Activated naive CD8-positive, alpha-beta T cell treated with anti-CD3 and anti-CD28 coated beads, Interleukin-2, amount 50 U/mL, for 24 hours (primary cell): ENCODE measurements around the gene PARD6G.
"Not testable (repeated sequence)": the region's sequence is repeated elsewhere in the genome, so short reads cannot be mapped to it uniquely, and the experiment has no call there.

Experiments used
- ATAC-seq: fragments of 150-1000 bp; cut with Tn5 transposase; one replicate; pipeline ENCODE4 v1.10.0; 2021
- DNase-seq: peaks from one replicate; pipeline ENCODE4 v3.0.0; 2021
- H3K27ac Mint-ChIP-seq: one replicate; pipeline ENCODE4 v1.8.0; 2021; ENCODE audit warnings: mild to moderate bottlenecking, mixed read lengths
- H3K27me3 Mint-ChIP-seq: one replicate; pipeline ENCODE4 v1.8.0; 2021; ENCODE audit warnings: mixed read lengths
- H3K36me3 Mint-ChIP-seq: one replicate; pipeline ENCODE4 v1.8.0; 2021; ENCODE audit warnings: low read depth, mixed read lengths
- H3K4me1 Mint-ChIP-seq: one replicate; pipeline ENCODE4 v1.8.0; 2021; ENCODE audit warnings: mixed read lengths
- H3K4me3 Mint-ChIP-seq: one replicate; pipeline ENCODE4 v1.8.0; 2021; ENCODE audit warnings: mild to moderate bottlenecking, moderate library complexity, mixed read lengths
- H3K9me3 Mint-ChIP-seq: one replicate; pipeline ENCODE4 v1.8.0; 2021; ENCODE audit warnings: mixed read lengths

PARD6G gene

GRCh38 chr18:80168346-80168745 lies 79.0 kb downstream of the PARD6G start:
- Mint-ChIP-seq H3K36me3 (no peaks in the 10 kb centered on the region), H3K27ac (no peak overlapping the region), H3K9me3 (peaks cover 16% of the 10 kb centered on the region), H3K4me3 (no peak overlapping the region), H3K4me1 (no peaks in the 10 kb centered on the region), H3K27me3 (peaks cover 31% of the 10 kb centered on the region)
- no peak for DNase-seq
- no peak for ATAC-seq

- no peaks in the 10 kb centered on the region for H3K36me3 Mint-ChIP-seq
- H3K9me3 Mint-ChIP-seq: peaks cover 16% of the 10 kb centered on the region
- no peak for ATAC-seq
These were observed 79.4 kb downstream of the PARD6G start for GRCh38 chr18:80167931-80168330.

GRCh38 chr18:80167331-80167730 lies 80.0 kb downstream of the PARD6G start:
- H3K27me3 Mint-ChIP-seq: peaks cover 27% of the 10 kb centered on the region
- DNase-seq (no peak), ATAC-seq (no peak)
- H3K27ac Mint-ChIP-seq: no peak overlapping the region
- H3K9me3 Mint-ChIP-seq: peaks cover 16% of the 10 kb centered on the region
- no peak overlapping the region for H3K4me3 Mint-ChIP-seq
- no peaks in the 10 kb centered on the region for H3K4me1 Mint-ChIP-seq
- no peaks in the 10 kb centered on the region for H3K36me3 Mint-ChIP-seq

More at GRCh38 chr18:80167931-80168330, 79.4 kb downstream of the PARD6G start:
- Mint-ChIP-seq H3K27me3 (peaks cover 28% of the 10 kb centered on the region), H3K4me1 (no peaks in the 10 kb centered on the region), H3K27ac (no peak overlapping the region), H3K4me3 (no peak overlapping the region)
- DNase-seq: no peak

- H3K36me3 Mint-ChIP-seq: no peaks in the 10 kb centered on the region
- no peak for DNase-seq
- no peaks in the 10 kb centered on the region for H3K4me1 Mint-ChIP-seq
- peaks cover 32% of the 10 kb centered on the region for H3K27me3 Mint-ChIP-seq
- H3K4me3 Mint-ChIP-seq: no peak overlapping the region
- peaks cover 16% of the 10 kb centered on the region for H3K9me3 Mint-ChIP-seq
- H3K27ac Mint-ChIP-seq: no peak overlapping the region
- ATAC-seq: no peak
These were observed 80.6 kb downstream of the PARD6G start for GRCh38 chr18:80166725-80167124.

- peaks cover 29% of the 10 kb centered on the region for H3K27me3 Mint-ChIP-seq
- DNase-seq: no peak
- H3K4me1 Mint-ChIP-seq: no peaks in the 10 kb centered on the region
- H3K4me3 Mint-ChIP-seq: no peak overlapping the region
- peaks cover 16% of the 10 kb centered on the region for H3K9me3 Mint-ChIP-seq
- no peaks in the 10 kb centered on the region for H3K36me3 Mint-ChIP-seq
- no peak overlapping the region for H3K27ac Mint-ChIP-seq
- no peak for ATAC-seq
These were observed 81.1 kb downstream of the PARD6G start for GRCh38 chr18:80166240-80166639.

GRCh38 chr18:80164727-80165355 lies 82.5 kb downstream of the PARD6G start:
- peaks cover 23% of the 10 kb centered on the region for H3K27me3 Mint-ChIP-seq
- not testable (repeated sequence) for H3K27ac Mint-ChIP-seq, H3K36me3 Mint-ChIP-seq, DNase-seq, H3K4me3 Mint-ChIP-seq, H3K4me1 Mint-ChIP-seq, ATAC-seq
- peaks cover 16% of the 10 kb centered on the region for H3K9me3 Mint-ChIP-seq

GRCh38 chr18:80163183-80163582 lies 84.1 kb downstream of the PARD6G start:
- Mint-ChIP-seq H3K36me3 (no peaks in the 10 kb centered on the region), H3K27ac (no peak overlapping the region), H3K9me3 (peaks cover 16% of the 10 kb centered on the region), H3K27me3 (peaks cover 23% of the 10 kb centered on the region), H3K4me3 (no peak overlapping the region), H3K4me1 (peaks cover 2% of the 10 kb centered on the region)
- ATAC-seq (no peak), DNase-seq (no peak)

- Mint-ChIP-seq H3K36me3 (no peaks in the 10 kb centered on the region), H3K27me3 (peaks cover 27% of the 10 kb centered on the region), H3K27ac (no peak overlapping the region), H3K4me3 (no peak overlapping the region), H3K9me3 (peaks cover 16% of the 10 kb centered on the region), H3K4me1 (peaks cover 2% of the 10 kb centered on the region)
- DNase-seq (no peak), ATAC-seq (no peak)
These were observed 85.4 kb downstream of the PARD6G start for GRCh38 chr18:80161781-80162417.

- Mint-ChIP-seq H3K4me3 (peak overlapping the region; percentile 43), H3K27me3 (peaks cover 25% of the 10 kb centered on the region), H3K27ac (no peak overlapping the region), H3K36me3 (no peaks in the 10 kb centered on the region), H3K4me1 (peaks cover 2% of the 10 kb centered on the region), H3K9me3 (peaks cover 9% of the 10 kb centered on the region)
- ATAC-seq (peak; percentile 89), DNase-seq (peak; percentile 69)
These were observed 87.3 kb downstream of the PARD6G start for GRCh38 chr18:80159713-80160636.

- Mint-ChIP-seq H3K27ac (no peak overlapping the region), H3K4me3 (no peak overlapping the region), H3K9me3 (no peaks in the 10 kb centered on the region), H3K36me3 (no peaks in the 10 kb centered on the region), H3K4me1 (peaks cover 5% of the 10 kb centered on the region), H3K27me3 (peaks cover 23% of the 10 kb centered on the region)
- DNase-seq: no peak
- ATAC-seq: no peak
These were observed 88.9 kb downstream of the PARD6G start for GRCh38 chr18:80158365-80158764.

- H3K4me3 Mint-ChIP-seq: no peak overlapping the region
- ATAC-seq (no peak), DNase-seq (peak; percentile 81)
- peaks cover 5% of the 10 kb centered on the region for H3K4me1 Mint-ChIP-seq
- no peaks in the 10 kb centered on the region for H3K9me3 Mint-ChIP-seq
- H3K36me3 Mint-ChIP-seq: no peaks in the 10 kb centered on the region
- no peak overlapping the region for H3K27ac Mint-ChIP-seq
- peaks cover 23% of the 10 kb centered on the region for H3K27me3 Mint-ChIP-seq
These were observed 89.5 kb downstream of the PARD6G start for GRCh38 chr18:80157708-80158343.

GRCh38 chr18:80154293-80154692 lies 93.0 kb downstream of the PARD6G start:
- Mint-ChIP-seq H3K4me1 (peaks cover 3% of the 10 kb centered on the region), H3K27ac (no peak overlapping the region), H3K9me3 (no peaks in the 10 kb centered on the region), H3K27me3 (peaks cover 12% of the 10 kb centered on the region), H3K36me3 (no peaks in the 10 kb centered on the region), H3K4me3 (no peak overlapping the region)
- DNase-seq (peak; percentile 23), ATAC-seq (peak; percentile 78)

GRCh38 chr18:80149667-80150066 lies 97.6 kb downstream of the PARD6G start:
- ATAC-seq (no peak), DNase-seq (no peak)
- no peak overlapping the region for H3K27ac Mint-ChIP-seq
- peaks cover 12% of the 10 kb centered on the region for H3K27me3 Mint-ChIP-seq
- H3K4me1 Mint-ChIP-seq: peaks cover 22% of the 10 kb centered on the region
- no peak overlapping the region for H3K4me3 Mint-ChIP-seq
- H3K9me3 Mint-ChIP-seq: no peaks in the 10 kb centered on the region
- peaks cover 3% of the 10 kb centered on the region for H3K36me3 Mint-ChIP-seq
